ENCODE results near the gene TRIM54.
"Not testable (repeated sequence)": the region's sequence is repeated elsewhere in the genome, so short reads cannot be mapped to it uniquely, and the experiment has no call there.

TRIM54 gene

DNA sequence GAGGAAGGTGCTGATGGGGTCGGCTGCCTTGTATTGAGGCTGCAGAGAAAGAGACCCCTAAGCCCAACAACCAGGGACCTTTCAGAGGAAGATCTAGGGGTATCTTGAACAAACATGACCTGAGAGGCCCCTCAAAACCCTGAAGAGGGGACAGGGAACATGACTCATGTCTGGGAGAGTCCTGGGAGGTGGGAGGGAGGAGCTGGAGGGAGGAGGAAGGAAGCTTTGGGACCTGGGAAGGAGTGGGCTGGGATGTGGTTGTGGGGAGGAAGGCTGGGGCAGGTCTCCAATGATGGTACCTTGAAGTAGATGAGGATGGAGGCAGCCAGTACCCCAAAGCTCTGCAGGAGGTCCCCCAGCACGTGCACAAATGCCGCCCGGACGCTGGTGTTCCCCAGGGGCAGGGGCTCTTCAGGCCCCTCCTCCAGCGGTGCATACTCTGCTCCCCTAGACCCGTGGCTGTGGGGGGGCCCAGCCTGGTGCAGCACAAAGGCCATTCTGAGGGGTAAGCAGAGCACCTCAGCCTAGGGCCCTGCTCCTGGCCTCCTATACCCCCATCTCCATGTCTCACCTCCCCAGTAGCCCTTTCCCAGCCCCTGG, 25.3 kb upstream of the TRIM54 start:
- DNase-seq (ENCODE audit: low read depth, low spot score) = no peak

DNA sequence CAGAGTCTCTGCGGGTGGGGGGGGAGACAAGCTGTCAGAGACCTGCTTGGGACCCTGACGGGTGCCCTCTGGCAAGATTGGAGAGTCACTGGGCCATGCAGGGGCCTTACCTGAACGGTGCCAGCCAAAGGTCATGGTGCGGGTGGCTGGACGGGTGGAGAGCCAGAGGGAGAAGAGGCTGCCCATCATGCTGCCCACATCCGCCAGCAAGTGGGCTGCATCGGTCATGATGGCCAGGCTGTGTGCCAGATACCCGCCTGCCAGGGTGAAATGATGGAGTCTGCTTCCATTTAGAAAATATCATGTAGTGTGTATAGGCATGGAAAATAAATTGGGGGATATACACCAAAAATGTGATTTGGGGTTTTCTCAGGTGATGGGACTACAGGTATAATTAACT, 24.2 kb upstream of the TRIM54 start:
- DNase-seq (ENCODE audit: low read depth, low spot score) = no peak

DNA sequence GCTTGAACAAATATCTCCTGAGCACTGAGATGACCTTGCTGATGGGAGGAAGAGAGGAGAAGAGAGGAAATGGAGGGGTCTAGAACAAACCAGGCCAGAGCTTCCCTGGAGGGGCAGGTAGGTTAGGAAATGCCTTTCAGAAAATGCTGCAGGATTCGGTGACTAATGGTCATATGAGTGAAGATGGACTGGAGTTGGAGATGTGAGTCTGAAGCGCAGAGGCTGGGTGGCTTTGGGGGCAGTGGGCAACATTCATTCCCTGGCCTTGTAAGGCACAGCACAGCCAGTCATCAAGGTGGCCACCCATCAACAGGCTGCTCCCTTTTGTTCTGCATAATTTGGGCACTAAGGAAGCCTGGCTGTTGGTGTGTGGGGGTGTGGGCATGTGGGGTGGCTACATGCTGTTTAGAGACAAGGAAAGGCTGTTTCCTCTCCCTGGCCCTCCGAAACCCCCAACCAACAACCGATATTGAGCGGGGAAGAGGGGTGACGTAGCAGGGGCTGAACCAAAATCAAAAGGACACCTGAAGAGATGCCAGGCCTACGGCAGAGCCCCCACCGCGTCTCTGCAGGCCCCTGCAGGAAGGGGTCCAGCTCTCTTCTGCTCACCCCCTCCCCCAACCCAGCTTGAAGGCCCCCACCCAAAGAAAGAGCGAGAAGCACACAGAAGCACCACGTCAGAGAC, 20.8 kb upstream of the TRIM54 start:
- no peak for DNase-seq (ENCODE audit: low read depth, low spot score)

DNA sequence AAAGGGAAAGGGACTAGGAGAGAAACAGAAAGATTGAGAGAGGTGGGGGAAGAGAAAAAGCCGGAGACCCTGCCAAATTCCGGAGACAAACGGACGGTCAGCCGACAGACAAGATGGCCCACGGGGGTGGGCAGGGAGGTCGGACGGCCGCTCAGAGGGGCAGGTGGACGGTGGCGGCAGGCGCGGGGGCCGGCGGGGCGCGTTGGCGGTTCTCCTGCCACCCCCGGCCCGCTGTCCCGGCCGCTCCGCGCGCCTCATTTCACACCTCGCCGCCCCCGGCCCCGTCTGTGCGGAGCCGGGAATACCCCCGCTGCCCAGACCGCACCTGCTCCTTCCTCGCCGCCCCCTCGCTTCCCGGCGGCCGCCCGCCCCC, 20.3 kb upstream of the TRIM54 start:
- DNase-seq (ENCODE audit: low read depth, low spot score) = no peak

DNA sequence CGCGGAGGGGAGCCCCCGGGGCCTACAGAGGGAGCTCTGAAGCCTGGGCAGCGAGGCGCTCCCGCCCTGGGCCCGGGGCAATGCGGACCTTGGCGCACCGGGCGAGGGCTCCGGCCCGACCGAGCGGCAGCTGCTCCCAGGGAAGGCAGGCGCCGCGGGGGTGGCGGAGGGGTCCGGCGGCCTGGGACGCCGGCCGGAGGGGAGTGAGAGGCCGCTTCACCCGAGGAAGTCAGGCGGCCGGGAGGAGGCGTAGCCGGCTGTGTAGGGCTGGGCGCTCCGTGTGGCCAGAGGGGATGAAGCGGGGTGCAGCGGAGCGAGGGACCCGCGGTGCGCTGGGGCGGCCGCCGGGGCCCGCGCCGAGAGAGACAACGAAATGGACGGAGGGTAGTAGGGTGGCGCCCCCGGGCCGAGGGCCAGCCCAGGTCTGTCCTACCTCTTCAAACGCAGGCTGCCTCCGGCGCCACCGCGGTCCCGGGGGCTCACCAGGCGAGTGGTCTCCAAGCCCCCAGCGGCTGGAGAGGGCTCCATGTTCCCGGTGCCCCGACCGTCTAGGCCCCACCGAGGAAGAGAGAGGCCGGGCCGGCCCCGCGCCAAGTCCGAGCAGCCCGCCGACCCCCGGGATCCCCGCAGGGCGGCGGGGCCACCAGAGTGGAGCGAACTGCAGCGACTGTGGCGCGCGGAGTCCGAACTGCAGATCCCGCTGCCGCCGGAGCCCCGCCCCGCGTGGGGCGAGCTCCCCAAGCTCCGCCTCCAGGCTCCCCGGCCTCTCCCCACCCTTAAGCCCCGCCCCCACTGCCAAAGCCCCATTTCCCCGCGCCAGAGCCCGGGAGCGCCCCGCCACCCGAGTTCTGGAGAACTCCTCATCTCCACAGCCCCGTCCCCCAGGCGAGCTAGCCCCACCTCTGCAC, 19.6 kb upstream of the TRIM54 start, which contains the start of gene SLC30A3:
Gene SLC30A3, minus strand, starts transcription at position 669 of the 908 bp plus-strand sequence. Its CDS starts 141 bp downstream, at position 528.
- no peak for DNase-seq (ENCODE audit: low read depth, low spot score)

DNA sequence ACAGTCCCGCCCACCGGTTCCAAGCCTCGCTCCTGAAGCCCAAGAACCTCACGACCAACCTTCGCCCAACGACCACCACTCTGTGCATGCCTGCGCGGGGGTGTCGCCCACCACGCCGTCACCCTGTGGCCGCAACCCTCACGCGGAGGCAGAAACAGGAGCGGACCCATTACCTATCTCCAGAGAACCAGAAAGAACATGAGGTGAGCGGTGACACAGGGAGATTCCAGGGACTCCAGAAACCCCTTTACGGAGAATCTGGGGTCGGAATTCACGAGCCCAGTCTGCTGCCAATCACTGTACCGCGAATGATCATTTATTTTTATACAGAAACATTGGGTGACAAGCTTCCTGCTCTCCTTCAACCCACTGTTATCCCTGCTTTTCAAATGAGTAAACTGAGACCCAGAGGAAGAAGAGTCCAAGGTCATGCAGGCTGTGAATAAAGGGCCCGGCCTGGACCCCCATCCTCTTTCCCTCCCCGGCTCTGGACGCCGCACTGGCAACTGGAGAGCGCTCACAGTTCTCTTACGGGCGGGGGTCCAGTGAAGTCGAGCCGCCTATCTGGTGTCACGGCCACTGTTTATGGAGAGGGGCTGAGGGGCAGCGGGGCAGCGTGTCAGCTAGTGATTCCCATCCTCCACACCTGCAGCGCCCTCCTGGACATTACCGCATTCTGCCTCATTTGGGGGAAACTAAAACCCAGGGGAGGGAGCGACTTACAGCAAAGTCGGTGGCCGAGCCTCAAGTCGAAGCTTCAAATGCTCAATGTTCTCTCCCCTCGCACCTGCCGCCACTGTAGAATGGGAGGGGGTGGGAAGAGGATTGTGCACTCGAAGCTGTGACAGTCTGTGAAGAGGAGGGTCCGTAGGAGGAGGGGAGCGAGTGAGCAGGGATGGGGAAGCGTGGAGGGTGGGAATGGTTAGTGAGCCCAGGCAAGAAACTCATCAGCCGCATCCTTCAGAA, 18.7 kb upstream of the TRIM54 start:
- DNase-seq (ENCODE audit: low read depth, low spot score) = no peak

DNA sequence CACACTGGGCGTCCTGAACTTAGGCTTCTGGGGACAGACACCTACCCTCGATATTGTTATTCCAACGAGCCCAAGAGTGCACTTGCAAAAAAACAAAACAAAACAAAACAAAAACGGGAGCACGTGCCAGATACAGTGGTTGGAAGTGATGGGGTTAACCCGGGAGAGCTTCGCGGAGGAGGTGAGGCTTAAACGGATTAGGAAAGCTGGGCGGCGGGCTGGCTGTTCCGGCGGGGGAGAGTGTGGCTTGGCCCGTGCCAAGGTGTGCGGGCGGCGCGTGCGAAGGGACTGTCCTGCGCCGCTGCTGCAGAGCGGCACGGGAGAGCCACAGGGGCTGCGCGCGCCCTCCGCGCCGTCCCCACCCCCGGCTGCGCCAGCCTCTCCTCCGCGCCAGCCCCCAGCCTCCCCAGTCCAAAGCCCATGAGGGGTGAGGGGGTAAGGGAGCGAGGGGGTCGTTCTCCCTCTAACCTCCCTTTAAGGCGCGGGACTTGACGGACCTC, 17.9 kb upstream of the TRIM54 start:
- no peak for DNase-seq (ENCODE audit: low read depth, low spot score)

DNA sequence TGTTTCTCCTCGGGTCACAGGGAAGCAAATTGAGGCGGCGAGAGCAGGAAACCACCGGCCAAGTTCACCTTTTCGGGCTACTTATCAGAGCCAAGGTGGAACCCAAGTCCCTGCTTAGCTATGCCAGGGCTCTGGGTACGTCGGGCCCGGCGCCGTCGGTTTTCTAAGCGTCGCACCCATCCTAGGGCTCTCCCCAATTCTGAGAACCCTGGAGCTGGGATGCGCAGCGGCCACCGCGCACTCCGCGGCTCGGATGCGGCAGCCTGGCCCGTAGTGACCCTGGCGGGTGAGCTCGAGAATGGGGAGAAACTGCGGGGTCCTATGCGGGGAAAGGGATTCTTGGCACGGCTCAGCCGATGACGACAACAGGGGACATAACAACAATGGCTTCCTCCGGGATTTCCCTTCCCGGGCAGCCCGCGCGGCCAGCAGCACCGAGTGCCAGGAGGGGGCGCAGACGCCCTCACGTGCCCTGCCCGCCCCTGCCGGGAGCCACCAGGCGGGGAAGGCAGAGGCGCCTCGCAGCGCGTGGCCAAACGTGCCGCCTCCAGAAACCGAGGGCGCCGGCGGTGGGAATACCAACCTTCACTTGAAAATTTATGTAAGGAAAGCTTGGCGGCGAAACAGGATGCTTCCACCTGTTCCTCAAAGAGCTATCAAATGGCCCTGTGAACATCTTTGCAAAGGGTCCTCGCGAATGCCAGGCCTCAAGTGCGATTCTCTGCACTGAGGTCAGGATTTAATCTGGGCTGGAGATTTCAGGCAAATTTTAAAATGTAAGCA, 17.3 kb upstream of the TRIM54 start:
- peak; percentile 88 for DNase-seq (ENCODE audit: low read depth, low spot score)

DNA sequence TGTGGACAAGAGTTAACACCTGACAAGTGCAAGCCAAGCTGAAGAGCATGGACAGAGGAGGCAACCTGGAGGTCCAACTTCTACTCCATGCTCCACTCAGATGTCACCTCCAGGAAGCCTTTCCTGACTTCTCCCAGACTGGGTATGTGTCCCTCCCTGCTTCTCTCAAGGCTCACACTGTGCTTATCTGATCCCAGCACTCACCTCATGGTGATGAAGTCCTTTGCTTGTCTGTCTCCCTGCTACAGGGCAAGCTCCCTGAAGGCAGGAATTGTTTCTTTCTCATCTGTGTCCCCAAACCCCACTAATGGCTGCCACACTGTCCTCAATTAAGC, 16.7 kb upstream of the TRIM54 start:
- no peak for DNase-seq (ENCODE audit: low read depth, low spot score)

DNA sequence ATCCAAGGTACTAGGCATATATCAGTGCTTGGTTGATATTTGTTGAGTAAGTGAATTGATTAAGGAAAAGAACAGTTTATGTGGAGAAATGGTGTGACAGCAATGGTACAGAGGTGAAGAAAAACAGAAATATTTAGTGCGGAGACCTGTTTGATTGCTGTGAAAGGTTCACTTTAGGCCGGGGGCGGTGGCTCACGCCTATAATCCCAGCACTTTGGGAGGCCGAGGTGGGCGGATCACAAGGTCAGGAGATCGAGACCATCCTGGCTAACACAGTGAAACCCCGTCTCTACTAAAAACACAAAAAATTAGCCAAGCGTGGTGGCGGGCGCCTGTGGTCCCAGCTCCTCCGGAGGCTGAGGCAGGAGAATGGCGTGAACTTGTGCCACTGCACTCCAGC, 13.9 kb upstream of the TRIM54 start:
- DNase-seq (ENCODE audit: low read depth, low spot score) = not testable (repeated sequence)

DNA sequence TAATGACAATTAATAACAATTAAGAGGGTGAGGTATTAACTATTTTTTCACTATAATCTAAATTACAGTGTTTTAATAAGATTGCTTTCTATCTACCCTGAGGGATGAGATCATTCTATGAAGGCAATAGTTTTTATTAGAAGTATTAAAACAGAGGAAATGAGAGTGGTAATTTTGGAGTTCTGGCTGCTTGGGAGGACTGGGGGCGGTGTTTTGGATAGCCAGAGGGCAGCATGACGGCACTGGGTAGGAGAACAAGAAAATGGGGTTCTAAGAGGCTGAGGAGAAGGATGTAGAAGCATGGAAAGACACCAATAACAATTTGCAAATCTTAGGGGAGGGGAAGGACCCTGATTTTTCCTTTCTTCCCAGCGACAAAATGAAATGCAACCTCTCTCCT, 12.1 kb upstream of the TRIM54 start:
- DNase-seq (ENCODE audit: low read depth, low spot score) = no peak

DNA sequence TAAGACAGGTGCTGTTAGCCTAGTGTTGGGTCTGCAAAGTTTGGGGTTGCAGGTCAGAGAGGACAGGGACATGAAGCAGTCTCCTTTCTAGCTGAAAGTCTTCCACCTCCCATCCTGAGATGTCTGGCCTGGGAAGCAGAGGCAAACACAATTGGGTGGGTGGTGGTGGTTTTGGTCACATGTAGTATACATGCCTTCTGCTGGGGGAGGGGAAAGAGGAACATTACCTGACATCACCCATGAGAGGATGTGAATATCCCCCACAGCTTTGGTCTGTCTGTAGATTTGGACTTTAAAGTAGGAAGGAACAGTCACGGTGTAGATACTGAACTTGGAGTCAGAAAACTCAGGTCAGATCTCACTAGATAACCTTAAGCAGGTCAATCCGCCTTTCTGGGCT, 11.6 kb upstream of the TRIM54 start:
- no peak for DNase-seq (ENCODE audit: low read depth, low spot score)

DNA sequence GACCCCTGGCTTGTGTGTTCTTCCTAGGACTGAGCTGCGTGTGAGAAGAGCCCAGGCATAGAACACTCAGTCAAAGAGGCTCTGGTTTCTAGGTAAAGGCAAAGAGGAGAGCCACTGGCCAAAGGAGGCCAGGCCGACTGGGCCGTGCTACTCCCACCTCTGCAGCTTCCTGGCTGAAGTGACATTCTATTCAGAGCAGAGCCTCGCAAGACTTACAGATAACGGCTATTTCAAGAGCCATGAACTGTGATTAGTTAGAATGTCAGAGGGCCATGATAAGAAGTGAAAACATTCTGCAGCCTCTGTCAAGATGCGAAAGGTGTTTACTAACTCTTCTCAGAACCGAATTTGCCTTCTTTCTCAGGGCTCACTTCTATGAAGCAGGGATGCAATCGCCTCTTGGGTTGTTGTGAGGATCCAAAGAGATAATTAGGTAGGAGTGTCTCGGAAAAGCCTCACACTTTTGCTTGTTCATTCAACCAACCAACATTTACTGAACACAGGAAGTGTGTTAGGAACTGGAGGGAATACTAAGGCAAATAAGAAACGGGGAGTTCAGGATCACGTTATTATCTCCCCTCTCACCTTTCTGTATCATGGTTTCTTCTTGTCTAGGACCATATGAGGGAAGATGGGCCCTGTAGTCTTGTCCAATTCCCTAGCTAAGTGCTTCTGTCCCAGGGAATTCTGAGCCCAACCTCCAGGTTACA, 10.4 kb upstream of the TRIM54 start:
- peak; percentile 46 for DNase-seq (ENCODE audit: low read depth, low spot score)

DNA sequence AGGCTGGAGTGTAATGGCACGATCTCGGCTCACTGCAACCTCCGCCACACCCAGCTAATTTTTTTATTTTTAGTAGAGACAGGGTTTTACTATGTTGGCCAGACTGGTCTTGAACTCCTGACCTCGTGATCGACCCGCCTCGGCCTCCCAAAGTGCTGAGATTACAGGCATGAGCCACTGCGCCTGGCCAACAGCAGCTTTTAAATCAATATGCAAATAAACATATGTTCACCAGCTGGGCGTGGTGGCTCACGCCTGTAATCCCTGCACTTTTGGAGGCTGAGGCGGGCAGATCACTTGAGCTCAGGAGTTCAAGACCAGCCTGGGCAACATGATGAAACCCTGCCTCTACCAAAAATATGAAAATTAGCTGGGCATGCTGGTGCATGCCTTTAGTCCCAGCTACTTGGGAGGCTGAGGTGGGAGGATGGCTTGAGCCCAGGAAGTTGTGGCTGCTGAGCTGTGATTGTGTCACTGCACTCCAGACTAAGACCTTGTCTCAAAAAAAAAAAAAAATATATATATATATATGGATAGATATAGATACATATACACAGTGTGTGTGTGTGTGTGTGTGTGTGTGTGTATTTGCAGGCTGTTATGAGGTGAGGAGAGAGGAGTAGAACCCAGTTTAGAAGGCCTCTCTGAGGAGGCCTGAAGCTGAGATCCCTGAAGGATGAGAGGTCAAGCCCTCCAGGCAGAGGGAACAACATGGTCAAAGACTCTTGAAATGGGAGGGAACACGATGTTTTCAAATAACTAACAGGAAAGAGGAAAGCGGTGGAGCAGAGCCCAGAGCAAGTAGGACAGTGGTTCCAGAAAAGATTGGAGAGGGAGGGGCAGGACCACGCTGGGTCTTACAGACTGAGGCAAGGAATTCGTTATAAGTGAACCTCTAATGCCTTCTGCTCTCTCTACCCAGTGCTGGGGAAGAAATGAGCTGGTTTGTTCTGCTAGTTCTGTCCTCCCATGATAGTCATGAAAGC, 9.4 kb upstream of the TRIM54 start:
- DNase-seq (ENCODE audit: low read depth, low spot score) = not testable (repeated sequence)

DNA sequence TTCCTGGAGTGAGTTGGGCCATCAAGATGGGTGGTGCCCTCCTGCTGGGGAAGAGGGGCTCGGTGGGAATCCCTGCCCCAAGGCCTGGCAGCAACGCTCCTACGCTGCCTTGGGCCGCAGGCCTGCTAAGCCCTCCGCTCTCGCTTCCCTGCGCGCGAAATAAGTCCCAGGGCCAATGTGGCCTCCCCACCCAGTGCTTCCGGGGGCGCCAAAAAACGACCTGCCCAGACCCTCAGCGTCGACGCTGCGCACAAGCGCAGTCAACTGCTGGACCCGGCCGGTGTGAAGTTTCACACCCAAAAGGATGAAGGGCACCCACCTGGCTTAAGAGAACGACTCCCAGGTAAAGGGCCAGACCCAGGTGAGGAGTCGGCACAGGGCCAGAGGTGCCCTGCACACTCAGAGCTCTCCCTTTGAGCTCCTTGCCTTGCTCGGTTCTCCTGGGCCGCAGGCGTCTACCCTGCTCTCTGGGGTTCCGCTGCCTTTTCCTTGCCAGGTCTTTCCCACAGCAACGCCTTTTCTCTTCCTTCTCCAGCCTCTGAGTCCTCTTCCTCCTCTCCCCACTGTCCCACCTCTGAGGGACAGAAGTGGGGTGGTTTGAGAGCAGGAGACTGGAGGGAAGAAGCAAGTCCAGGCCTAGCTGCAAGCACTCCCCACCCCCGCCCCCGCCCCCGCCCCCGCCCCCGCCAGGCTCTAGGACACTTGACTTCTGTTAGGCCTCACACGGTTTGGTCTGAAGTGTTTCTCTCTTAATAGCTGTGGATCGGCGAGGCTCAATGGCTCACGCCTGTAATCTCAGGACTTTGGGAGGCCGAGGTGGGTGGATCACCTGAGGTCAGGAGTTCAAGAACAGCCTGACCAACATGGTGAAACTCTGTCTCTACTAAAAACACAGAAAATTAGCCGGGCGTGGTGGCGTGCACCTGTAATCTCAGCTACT, 6.7 kb upstream of the TRIM54 start, which contains the start of gene DNAJC5G:
Gene DNAJC5G, plus strand, starts transcription at position 223 of the 940 bp plus-strand sequence. CDS start 1,296 bp downstream, outside the sequence.
- no peak for DNase-seq (ENCODE audit: low read depth, low spot score)

DNA sequence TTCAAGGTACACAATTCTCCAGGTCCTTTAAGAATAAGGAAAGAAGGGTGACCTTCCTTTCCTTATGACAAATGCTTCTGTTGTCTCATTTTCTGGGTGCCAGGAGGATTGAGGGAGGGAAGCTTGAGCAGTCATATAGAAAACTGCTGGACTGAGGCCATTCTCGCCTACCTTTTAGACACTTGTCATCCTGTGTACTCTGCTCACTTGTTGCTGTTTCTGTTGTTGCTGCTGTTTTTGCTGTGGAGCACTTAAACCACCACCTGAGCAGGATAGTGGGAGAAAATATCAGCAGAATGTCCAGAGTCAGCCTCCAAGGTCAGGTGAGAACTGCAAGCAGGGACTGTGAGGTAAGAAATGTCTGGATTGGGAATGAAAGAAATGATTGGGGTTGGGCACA, 4.2 kb upstream of the TRIM54 start:
- DNase-seq (ENCODE audit: low read depth, low spot score) = no peak

DNA sequence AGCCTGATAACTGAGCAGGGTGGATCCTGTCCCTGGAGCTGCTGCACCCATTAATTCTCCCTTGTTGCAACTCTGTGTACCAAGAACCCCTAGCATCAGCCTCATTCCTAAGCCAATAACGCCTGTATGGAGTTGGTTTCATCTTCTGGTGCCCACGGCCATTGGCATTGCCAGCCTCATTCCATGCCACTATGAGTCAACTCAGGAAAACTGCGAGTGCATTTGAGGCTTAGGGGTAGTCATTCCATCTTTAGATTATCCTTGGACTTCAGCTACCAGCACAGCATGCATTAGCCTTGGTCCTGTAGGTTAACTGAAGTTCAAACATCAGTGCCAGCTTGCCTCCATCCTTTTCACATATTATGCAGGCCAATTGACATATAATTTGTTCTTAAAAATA, 1.4 kb upstream of the TRIM54 start:
- DNase-seq (ENCODE audit: low read depth, low spot score) = no peak

Measured in ELF-1 (cell line).